Spleen (tissue), 7 donors: ENCODE data around the gene PELO.

Source experiments
- CTCF ChIP-seq, 11 experiments: fragments of 200-600 bp in 7 of 11; fragments of 450-650 bp in 4 of 11; sonication (generic) in 4 of 11; IDR thresholded peaks in 8 of 11; conservative IDR thresholded peaks in 3 of 11; 1 replicate in 7 of 11; 2 replicates in 4 of 11; pipeline versions ENCODE4 v1.4.0 to v1.8.0; 2016 to 2021; ENCODE audit warnings: antibody characterized with exemption in 11 of 11, inconsistent platforms in 4 of 11, mild to moderate bottlenecking in 1 of 11
- POLR2A ChIP-seq, 3 donors: fragments of 450-650 bp; IDR thresholded peaks; one replicate each; pipeline ENCODE4 v1.5.1; 2017; ENCODE audit warnings: antibody characterized with exemption in 3 of 3, mild to moderate bottlenecking in 1 of 3
- donor health status: DM: no; HTN: no; CAD: no; lungs with moderate emphysema.
- donor health status: DM: no; HTN: no; CAD: no.
- donor health status: DM: no; HTN: no; CAD: no.

- no peak for TF ChIP-seq POLR2A (IDR thresholded peaks at IDR 0.05)
- TF ChIP-seq CTCF (IDR thresholded peaks at IDR 0.05 in 8 of 11, conservative IDR thresholded peaks at IDR 0.05 in 3 of 11), result no peak
These were observed 33.7 kb upstream of the PELO start for GRCh38 chr5:52754051-52754450.
